ENCODE measurements around the gene MRGPRX4. TPM values are rescaled to one million over a fixed set of nuclear protein-coding genes. Genes with fewer than 3 reads are reported as not detected.

The MRGPRX4 gene
- total RNA-seq, 1 donor from 2014 or later, result not detected

- Mint-ChIP-seq H3K27me3 (ENCODE audit: unreplicated experiment) (peaks cover 27% of the 10 kb centered on the region), H3K36me3 (ENCODE audit: unreplicated experiment) (no peaks in the 10 kb centered on the region), H3K27ac (ENCODE audit: unreplicated experiment) (no peak overlapping the region), H3K9me3 (ENCODE audit: unreplicated experiment) (no peaks in the 10 kb centered on the region), H3K4me3 (ENCODE audit: unreplicated experiment) (no peak overlapping the region), H3K4me1 (ENCODE audit: unreplicated experiment) (no peaks in the 10 kb centered on the region)
- no peak for DNase-seq (ENCODE audit: extremely low spot score, unreplicated experiment)
- TF ChIP-seq, protein P1, sequence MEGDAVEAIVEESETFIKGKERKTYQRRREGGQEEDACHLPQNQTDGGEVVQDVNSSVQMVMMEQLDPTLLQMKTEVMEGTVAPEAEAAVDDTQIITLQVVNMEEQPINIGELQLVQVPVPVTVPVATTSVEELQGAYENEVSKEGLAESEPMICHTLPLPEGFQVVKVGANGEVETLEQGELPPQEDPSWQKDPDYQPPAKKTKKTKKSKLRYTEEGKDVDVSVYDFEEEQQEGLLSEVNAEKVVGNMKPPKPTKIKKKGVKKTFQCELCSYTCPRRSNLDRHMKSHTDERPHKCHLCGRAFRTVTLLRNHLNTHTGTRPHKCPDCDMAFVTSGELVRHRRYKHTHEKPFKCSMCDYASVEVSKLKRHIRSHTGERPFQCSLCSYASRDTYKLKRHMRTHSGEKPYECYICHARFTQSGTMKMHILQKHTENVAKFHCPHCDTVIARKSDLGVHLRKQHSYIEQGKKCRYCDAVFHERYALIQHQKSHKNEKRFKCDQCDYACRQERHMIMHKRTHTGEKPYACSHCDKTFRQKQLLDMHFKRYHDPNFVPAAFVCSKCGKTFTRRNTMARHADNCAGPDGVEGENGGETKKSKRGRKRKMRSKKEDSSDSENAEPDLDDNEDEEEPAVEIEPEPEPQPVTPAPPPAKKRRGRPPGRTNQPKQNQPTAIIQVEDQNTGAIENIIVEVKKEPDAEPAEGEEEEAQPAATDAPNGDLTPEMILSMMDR (IDR thresholded peaks at IDR 0.05), result no peak
Measured at GRCh38 chr11:18140145-18140544, 32.5 kb upstream of the MRGPRX4 start.

- H3K36me3 Mint-ChIP-seq (ENCODE audit: unreplicated experiment), result no peaks in the 10 kb centered on the region
- TF ChIP-seq, protein P1 (IDR thresholded peaks at IDR 0.05), result no peak
- no peaks in the 10 kb centered on the region for H3K9me3 Mint-ChIP-seq (ENCODE audit: unreplicated experiment)
- no peak for DNase-seq (ENCODE audit: extremely low spot score, unreplicated experiment)
- peaks cover 19% of the 10 kb centered on the region for H3K27me3 Mint-ChIP-seq (ENCODE audit: unreplicated experiment)
- no peak overlapping the region for H3K27ac Mint-ChIP-seq (ENCODE audit: unreplicated experiment)
- no peak overlapping the region for H3K4me3 Mint-ChIP-seq (ENCODE audit: unreplicated experiment)
- H3K4me1 Mint-ChIP-seq (ENCODE audit: unreplicated experiment), result no peaks in the 10 kb centered on the region
Measured at GRCh38 chr11:18144243-18144642, 28.4 kb upstream of the MRGPRX4 start.

- H3K36me3 Mint-ChIP-seq (ENCODE audit: unreplicated experiment), result no peaks in the 10 kb centered on the region
- H3K27me3 Mint-ChIP-seq (ENCODE audit: unreplicated experiment), result peaks cover 22% of the 10 kb centered on the region
- no peak overlapping the region for H3K27ac Mint-ChIP-seq (ENCODE audit: unreplicated experiment)
- DNase-seq (ENCODE audit: extremely low spot score, unreplicated experiment), result no peak
- no peaks in the 10 kb centered on the region for H3K9me3 Mint-ChIP-seq (ENCODE audit: unreplicated experiment)
- TF ChIP-seq, protein P1 (IDR thresholded peaks at IDR 0.05), result peak; percentile 42
- H3K4me3 Mint-ChIP-seq (ENCODE audit: unreplicated experiment), result no peak overlapping the region
- H3K4me1 Mint-ChIP-seq (ENCODE audit: unreplicated experiment), result no peaks in the 10 kb centered on the region
Measured at GRCh38 chr11:18145025-18145424, 27.6 kb upstream of the MRGPRX4 start.

- Mint-ChIP-seq H3K27ac (ENCODE audit: unreplicated experiment) (no peak overlapping the region), H3K4me3 (ENCODE audit: unreplicated experiment) (no peak overlapping the region), H3K27me3 (ENCODE audit: unreplicated experiment) (peaks cover 25% of the 10 kb centered on the region), H3K36me3 (ENCODE audit: unreplicated experiment) (no peaks in the 10 kb centered on the region), H3K4me1 (ENCODE audit: unreplicated experiment) (no peaks in the 10 kb centered on the region), H3K9me3 (ENCODE audit: unreplicated experiment) (no peaks in the 10 kb centered on the region)
- TF ChIP-seq, protein P1 (IDR thresholded peaks at IDR 0.05), result no peak
- no peak for DNase-seq (ENCODE audit: extremely low spot score, unreplicated experiment)
Measured at GRCh38 chr11:18145837-18146236, 26.8 kb upstream of the MRGPRX4 start.

DNA sequence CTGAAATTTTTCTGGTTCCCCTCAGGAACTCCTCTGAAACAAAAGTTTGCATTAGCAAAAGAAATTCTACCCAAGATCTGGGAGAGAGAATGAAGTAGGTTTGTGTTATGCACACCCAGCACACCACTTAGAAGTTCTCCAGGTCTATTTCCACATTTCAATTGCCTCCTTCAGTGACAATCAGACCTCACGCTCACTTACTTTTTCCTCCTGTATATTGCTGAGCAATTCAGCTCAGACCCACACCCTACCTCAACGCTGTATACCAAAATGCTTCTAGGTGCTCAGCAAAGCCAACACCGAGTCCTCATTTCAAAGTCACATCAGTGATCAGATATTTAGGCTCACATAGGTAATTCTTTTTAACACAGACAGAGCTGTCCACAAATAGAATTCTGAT, 21.1 kb upstream of the MRGPRX4 start:
- no peaks in the 10 kb centered on the region for H3K36me3 Mint-ChIP-seq (ENCODE audit: unreplicated experiment)
- TF ChIP-seq, protein P1 (IDR thresholded peaks at IDR 0.05), result no peak
- no peak overlapping the region for H3K4me3 Mint-ChIP-seq (ENCODE audit: unreplicated experiment)
- no peaks in the 10 kb centered on the region for H3K9me3 Mint-ChIP-seq (ENCODE audit: unreplicated experiment)
- peaks cover 18% of the 10 kb centered on the region for H3K27me3 Mint-ChIP-seq (ENCODE audit: unreplicated experiment)
- no peaks in the 10 kb centered on the region for H3K4me1 Mint-ChIP-seq (ENCODE audit: unreplicated experiment)
- DNase-seq (ENCODE audit: extremely low spot score, unreplicated experiment), result no peak
- no peak overlapping the region for H3K27ac Mint-ChIP-seq (ENCODE audit: unreplicated experiment)

Data from osteocyte (in vitro differentiated cells).